Ovary (tissue), 9 donors: ENCODE measurements around the gene ZNF853. TPM values are rescaled to one million over a fixed set of nuclear protein-coding genes. Genes with fewer than 3 reads are reported as not detected.

Source experiments
- DNase-seq, 5 donors: peaks; one replicate each; pipeline ENCODE4 v3.0.0-alpha.2; 2019 to 2020
- H3K27ac ChIP-seq, 2 donors: fragments of 200-600 bp; one replicate each; pipeline versions ENCODE4 v1.5.1 to v1.8.0; 2019 to 2022
- H3K27me3 ChIP-seq: fragments of 200-600 bp; one replicate; pipeline ENCODE4 v1.8.0; 2022
- H3K36me3 ChIP-seq: fragments of 200-600 bp; sonication (generic); one replicate; pipeline ENCODE4 v1.5.1; 2019
- H3K4me1 ChIP-seq: one replicate; pipeline ENCODE4 v1.8.1; 2013; ENCODE audit warnings: mild to moderate bottlenecking, moderate library complexity; ENCODE audit not compliant: insufficient read depth
- H3K4me3 ChIP-seq: fragments of 200-600 bp; sonication (generic); one replicate; pipeline ENCODE4 v1.5.1; 2017
- H3K9me3 ChIP-seq, 2 donors: fragments of 200-600 bp in 1 of 2; sonication (generic) in 1 of 2; one replicate each; pipeline versions ENCODE4 v1.5.1 to v1.8.1; 2013 to 2019; ENCODE audit warnings: mild to moderate bottlenecking in 1 of 2, moderate library complexity in 1 of 2
- CTCF ChIP-seq, 3 donors: fragments of 450-650 bp in 2 of 3; fragments of 200-600 bp in 1 of 3; IDR thresholded peaks; one replicate each; pipeline versions ENCODE4 v1.5.1 to v1.8.0; 2016 to 2022; ENCODE audit warnings: antibody characterized with exemption in 3 of 3, mild to moderate bottlenecking in 1 of 3
- EP300 ChIP-seq: sonication (generic); formaldehyde crosslinking; IDR thresholded peaks from one replicate; pipeline ENCODE4 v1.6.1; 2017; ENCODE audit warnings: antibody characterized with exemption
- POLR2A ChIP-seq: fragments of 450-650 bp; IDR thresholded peaks from one replicate; pipeline ENCODE4 v1.6.1; 2017; ENCODE audit warnings: antibody characterized with exemption, mild to moderate bottlenecking, moderate library complexity
- WGBS, 3 donors: extraction: QIAGEN DNeasy Blood & Tissue Kit in 1 of 3; methylation state at CpG; one replicate each; pipeline versions ENCODE4 v1.1.5 to v1.1.7; 2013 to 2017; 5-methylcytosine and 5-hydroxymethylcytosine counted together
- intact Hi-C, 4 donors: fragments of 100-400 bp; cut with DNase I; formaldehyde crosslinking; loops; one replicate each; pipeline versions ENCODE4 v1.11.0 to v1.15.1; 2022 to 2023
- polyA plus RNA-seq, 2 donors: library from polyadenylated mRNA; stranded (reverse); fragments of 200-250 nt in 1 of 2; fragments of 350-450 nt in 1 of 2; fragmentation: Illumina TruSeq in 1 of 2; extraction: RNeasy Lipid Tissue Mini Kit (QIAGEN cat#74804) in 1 of 2; gene quantifications; one replicate each; pipeline ENCODE4 v1.2.3, GENCODE V29; 2013 to 2014
- total RNA-seq, 7 donors: library from RNA; depleted of rRNA in 2 of 7; stranded (reverse); fragments of >200 nt in 2 of 7; fragmentation: NEBNext Ultra II Directional in 3 of 7; extraction: Animal tissue kit (Norgen Biotek cat#: 25700) in 3 of 7; gene quantifications; one replicate each; pipeline versions ENCODE4 v1.1.0 to v1.2.4, GENCODE V29; 2016 to 2023
- donor health status: DM: no; HTN: no; CAD: no; lungs with moderate emphysema.
- donor health status: DM: no; HTN: no; CAD: no.
- donor health status: Bipolar disorder and iron deficiency.
- donor health status: DM: yes; HTN: yes; CAD: no.
- donor health status: DM: no; HTN: no; CAD: no.
- donor health status: DM: yes; HTN: yes; CAD: no.

ZNF853 gene
- total and polyA plus RNA-seq, 9 donors, result 9.1 to 25.9 (median 18.5) TPM

DNA sequence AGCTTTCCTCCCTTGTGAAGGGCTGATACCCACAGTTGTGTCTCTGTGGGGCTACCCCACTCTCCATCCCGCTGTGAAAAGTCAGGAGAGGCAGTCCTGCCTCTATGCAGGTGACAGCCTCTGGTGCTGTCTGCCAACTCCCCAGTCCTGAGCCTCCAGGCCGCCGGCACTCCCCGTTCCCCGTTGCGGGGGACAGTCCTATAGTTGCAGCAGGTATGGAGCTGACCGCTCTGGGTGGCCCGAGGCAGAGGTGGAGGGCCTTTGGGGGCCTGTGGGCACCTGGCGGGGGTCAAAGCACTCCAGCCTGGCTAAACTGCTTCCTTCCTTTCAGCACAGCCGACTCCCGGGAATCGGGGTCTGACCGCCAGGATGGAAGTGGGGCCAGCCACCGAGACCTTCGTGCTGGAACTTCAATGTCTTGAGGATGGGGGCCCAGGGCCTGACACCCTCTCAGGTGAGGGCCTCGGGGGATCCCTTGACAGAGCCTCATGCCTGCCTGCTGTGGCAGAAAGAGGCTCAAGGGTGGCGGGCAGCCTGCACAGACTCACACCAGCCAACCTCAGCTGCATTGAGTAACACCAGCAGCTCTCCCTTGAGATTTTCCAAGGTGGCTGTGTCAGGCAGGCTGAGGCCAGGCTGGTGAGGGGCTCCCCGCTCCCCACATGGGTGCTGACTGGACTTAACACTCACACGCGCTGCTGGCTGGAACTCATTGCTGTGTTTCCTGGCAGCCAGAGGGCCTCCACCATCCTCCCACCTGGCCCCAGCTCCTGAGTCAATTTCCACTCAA, 1.6 kb downstream of the ZNF853 start:
- peaks cover 8% of the 10 kb centered on the region for H3K4me1 ChIP-seq
- TF ChIP-seq CTCF (IDR thresholded peaks at IDR 0.05) (no peak), EP300 (no peak), POLR2A (no peak)
- H3K9me3 ChIP-seq, result no peaks in the 10 kb centered on the region
- DNase-seq, result no peak
- no peak overlapping the region for H3K27ac ChIP-seq
- H3K4me3 ChIP-seq, result no peak overlapping the region
- no peaks in the 10 kb centered on the region for H3K36me3 ChIP-seq
- intact Hi-C loops, result no loop called here
- no peaks in the 10 kb centered on the region for H3K27me3 ChIP-seq
- 85 to 88% (median 87%) methylated on average over 19 to 20 of the region's 20 CpGs for WGBS, 3 donors

DNA sequence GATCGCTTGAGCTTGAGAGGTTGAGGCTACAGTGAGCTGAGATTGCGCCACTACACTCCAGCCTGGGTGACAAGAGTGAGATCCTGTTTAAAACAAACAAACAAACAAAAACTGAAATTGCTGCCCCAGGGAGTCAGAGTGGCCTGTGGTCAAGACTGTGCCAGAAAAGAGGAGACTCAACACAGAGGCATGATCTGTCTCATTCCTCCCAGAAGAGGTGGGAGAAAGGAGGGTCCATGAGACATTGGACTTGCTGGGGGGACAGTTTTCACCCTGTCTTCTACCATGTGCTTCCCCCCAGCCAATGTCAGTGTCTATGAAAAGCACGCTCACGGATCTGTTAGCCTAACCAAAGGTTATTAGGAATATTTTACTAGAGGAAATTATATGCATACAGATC, 3.2 kb downstream of the ZNF853 start:
- Histone ChIP-seq H3K4me3 (no peak overlapping the region), H3K36me3 (no peaks in the 10 kb centered on the region), H3K27me3 (no peaks in the 10 kb centered on the region), H3K4me1 (peaks cover 8% of the 10 kb centered on the region), H3K27ac (no peak overlapping the region), H3K9me3 (no peaks in the 10 kb centered on the region)
- no peak for DNase-seq
- WGBS, 3 donors, result 83 to 94% (median 87%) methylated on average over 4 of the region's 4 CpGs
- TF ChIP-seq CTCF (IDR thresholded peaks at IDR 0.05) (no peak), POLR2A (no peak), EP300 (no peak)
- intact Hi-C loops, result no loop called here

DNA sequence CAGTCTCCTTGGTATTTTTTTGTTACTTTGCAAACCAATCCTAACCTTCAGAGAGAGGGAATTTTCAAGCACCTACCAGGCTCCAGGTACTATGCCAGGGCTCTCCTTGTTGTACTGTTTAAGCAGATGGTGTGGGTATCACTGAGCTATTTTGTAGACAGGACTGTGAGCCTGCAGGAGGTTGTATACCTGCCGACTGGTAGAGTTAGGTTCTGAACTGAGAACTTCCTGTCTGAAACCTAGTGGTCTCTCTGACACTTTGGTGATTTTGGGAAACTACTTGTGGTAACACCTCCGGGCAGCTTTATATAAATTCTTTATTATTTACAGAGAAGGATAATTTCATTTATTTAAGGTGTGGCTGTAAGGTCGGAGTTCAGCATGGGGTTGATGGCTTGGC, 4.6 kb downstream of the ZNF853 start:
- Histone ChIP-seq H3K9me3 (no peaks in the 10 kb centered on the region), H3K27ac (no peak overlapping the region), H3K4me3 (no peak overlapping the region), H3K36me3 (no peaks in the 10 kb centered on the region), H3K4me1 (peaks cover 5% of the 10 kb centered on the region), H3K27me3 (no peaks in the 10 kb centered on the region)
- no peak for DNase-seq
- 85 to 87% (median 86%) methylated on average over 3 of the region's 3 CpGs for whole genome bisulfite sequencing, 3 donors
- TF ChIP-seq POLR2A, result no peak
- TF ChIP-seq CTCF (IDR thresholded peaks at IDR 0.05), result no peak
- no peak for TF ChIP-seq EP300
- intact Hi-C loops, result no loop called here

GRCh38 chr7:6621195-6622133, 6.1 kb downstream of the ZNF853 start:
- DNase-seq, result no peak
- intact Hi-C loops, result no loop called here
- Histone ChIP-seq H3K36me3 (no peaks in the 10 kb centered on the region), H3K27ac (no peak overlapping the region), H3K9me3 (no peaks in the 10 kb centered on the region), H3K27me3 (no peaks in the 10 kb centered on the region), H3K4me1 (no peaks in the 10 kb centered on the region), H3K4me3 (no peak overlapping the region)
- 89 to 91% (median 91%) methylated on average over 20 of the region's 20 CpGs for WGBS, 3 donors
- no peak for TF ChIP-seq CTCF (IDR thresholded peaks at IDR 0.05)
- no peak for TF ChIP-seq POLR2A
- no peak for TF ChIP-seq EP300
